Vagina (tissue), 2 donors: Measurements from ENCODE around the gene CMSS1. TPM values are rescaled to one million over a fixed set of nuclear protein-coding genes. Genes with fewer than 3 reads are reported as not detected.

Experiments
- DNase-seq, 2 donors: peaks; one replicate each; pipeline ENCODE4 v3.0.0-alpha.2; 2017; ENCODE audit errors: extremely low spot score in 2 of 2
- H3K27ac ChIP-seq: fragments of 200-600 bp; sonication (generic); one replicate; pipeline ENCODE4 v1.5.1; 2019
- H3K27me3 ChIP-seq: fragments of 200-600 bp; sonication (generic); one replicate; pipeline ENCODE4 v1.5.1; 2019
- H3K36me3 ChIP-seq, 2 donors: fragments of 200-600 bp; sonication (generic); one replicate each; pipeline ENCODE4 v1.5.1; 2017 to 2019
- H3K4me1 ChIP-seq: fragments of 200-600 bp; sonication (generic); one replicate; pipeline ENCODE4 v1.5.1; 2019
- H3K4me3 ChIP-seq, 2 donors: fragments of 200-600 bp; sonication (generic); 1 replicate in 1 of 2; 2 replicates in 1 of 2; pipeline ENCODE4 v1.5.1; 2016 to 2019
- H3K9me3 ChIP-seq: fragments of 200-600 bp; sonication (generic); one replicate; pipeline ENCODE4 v1.5.1; 2019
- CTCF ChIP-seq, 3 experiments: fragments of 450-650 bp in 2 of 3; fragments of 200-600 bp in 1 of 3; sonication (generic) in 1 of 3; IDR thresholded peaks; one replicate each; pipeline ENCODE4 v1.5.1; 2017 to 2019; ENCODE audit warnings: antibody characterized with exemption in 3 of 3, mild to moderate bottlenecking in 2 of 3, moderate library complexity in 2 of 3
- POLR2A ChIP-seq, 2 donors: fragments of 450-650 bp; IDR thresholded peaks; one replicate each; pipeline ENCODE4 v1.6.1; 2017; ENCODE audit warnings: antibody characterized with exemption in 2 of 2, mild to moderate bottlenecking in 2 of 2, moderate library complexity in 2 of 2
- POLR2AphosphoS5 ChIP-seq, 2 donors: sonication (generic); formaldehyde crosslinking; IDR thresholded peaks; one replicate each; pipeline ENCODE4 v1.9.0; 2017; ENCODE audit warnings: antibody characterized with exemption in 2 of 2, mild to moderate bottlenecking in 2 of 2, low read depth in 1 of 2; ENCODE audit not compliant: insufficient read depth in 1 of 2
- intact Hi-C: fragments of 100-400 bp; cut with DNase I; formaldehyde crosslinking; loops from one replicate; pipeline ENCODE4 v1.15.1; 2023
- total RNA-seq: library from RNA; depleted of rRNA; stranded (reverse); fragments of >200 nt; gene quantifications from one replicate; pipeline ENCODE4 v1.2.3, GENCODE V29; 2016

The CMSS1 gene
- total RNA-seq, 1 donor from 2014 or later: 21.4 TPM

DNA sequence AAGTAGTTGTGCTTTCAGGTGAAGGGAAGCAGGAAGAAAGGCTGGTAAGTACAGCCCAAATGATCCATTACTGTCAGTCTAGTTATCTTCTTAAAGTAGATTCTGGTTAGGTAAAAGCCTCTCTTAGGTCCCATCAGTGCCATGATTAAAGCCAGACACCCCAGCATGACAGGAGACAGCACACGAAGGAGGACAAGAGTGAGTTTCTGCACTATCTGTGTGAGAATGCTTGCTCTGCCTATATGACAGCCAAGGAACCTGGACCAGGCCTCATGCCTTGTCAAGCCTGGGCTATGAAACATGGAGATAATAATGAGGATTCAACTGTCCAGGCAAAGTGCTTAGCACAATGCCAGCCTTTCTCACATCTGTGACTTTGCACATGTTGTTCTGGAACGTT, 310.1 kb downstream of the CMSS1 start:
- TF ChIP-seq POLR2AphosphoS5 (IDR thresholded peaks at IDR 0.05; ENCODE audit: insufficient read depth in 1 of 2, low read depth in 1 of 2): no peak
- TF ChIP-seq CTCF (IDR thresholded peaks at IDR 0.05): no peak
- TF ChIP-seq POLR2A (IDR thresholded peaks at IDR 0.05): no peak
- H3K27me3 ChIP-seq: no peaks in the 10 kb centered on the region
- H3K9me3 ChIP-seq: no peaks in the 10 kb centered on the region
- DNase-seq: no peak
- no peak overlapping the region for H3K4me3 ChIP-seq
- no peaks in the 10 kb centered on the region for H3K36me3 ChIP-seq
- no peak overlapping the region for H3K27ac ChIP-seq
- no peaks in the 10 kb centered on the region for H3K4me1 ChIP-seq
- intact Hi-C loops: no loop called here

- intact Hi-C loops: no loop called here
- H3K36me3 ChIP-seq: no peaks in the 10 kb centered on the region
- DNase-seq: no peak
- no peak overlapping the region for H3K27ac ChIP-seq
- no peaks in the 10 kb centered on the region for H3K27me3 ChIP-seq
- no peaks in the 10 kb centered on the region for H3K9me3 ChIP-seq
- H3K4me1 ChIP-seq: no peaks in the 10 kb centered on the region
- no peak overlapping the region for H3K4me3 ChIP-seq
- TF ChIP-seq POLR2AphosphoS5 (IDR thresholded peaks at IDR 0.05; ENCODE audit: insufficient read depth in 1 of 2, low read depth in 1 of 2): no peak
- TF ChIP-seq POLR2A (IDR thresholded peaks at IDR 0.05): no peak
- no peak for TF ChIP-seq CTCF (IDR thresholded peaks at IDR 0.05)
Measured at GRCh38 chr3:100128565-100128964, 310.9 kb downstream of the CMSS1 start.

DNA sequence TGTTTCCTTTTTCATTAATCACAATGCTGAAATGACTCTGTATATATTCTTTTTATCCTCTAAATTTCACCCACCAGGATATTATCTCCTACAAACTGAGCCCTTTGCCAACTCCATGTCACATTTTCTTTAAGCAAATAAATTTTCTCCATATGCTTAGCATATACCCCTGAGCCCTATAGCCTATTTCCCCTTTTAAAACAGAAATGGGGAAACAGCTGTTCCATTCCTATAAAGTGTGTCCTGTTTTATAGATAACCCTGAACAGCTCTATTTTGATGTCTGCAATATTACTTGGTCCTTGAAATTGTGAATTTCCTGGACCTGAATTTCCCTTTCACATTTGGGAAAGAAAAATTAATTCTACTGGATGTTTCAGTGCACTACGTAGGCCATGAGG, 312.3 kb downstream of the CMSS1 start:
- Histone ChIP-seq H3K4me3 (no peak overlapping the region), H3K36me3 (no peaks in the 10 kb centered on the region), H3K4me1 (no peaks in the 10 kb centered on the region), H3K27me3 (no peaks in the 10 kb centered on the region), H3K9me3 (no peaks in the 10 kb centered on the region), H3K27ac (no peak overlapping the region)
- no peak for DNase-seq
- TF ChIP-seq POLR2A (IDR thresholded peaks at IDR 0.05) (no peak), CTCF (IDR thresholded peaks at IDR 0.05) (no peak), POLR2AphosphoS5 (IDR thresholded peaks at IDR 0.05; ENCODE audit: insufficient read depth in 1 of 2, low read depth in 1 of 2) (no peak)
- intact Hi-C loops: no loop called here

GRCh38 chr3:100131241-100131640, 313.6 kb downstream of the CMSS1 start:
- no peaks in the 10 kb centered on the region for H3K9me3 ChIP-seq
- intact Hi-C loops: no loop called here
- TF ChIP-seq POLR2AphosphoS5 (IDR thresholded peaks at IDR 0.05; ENCODE audit: insufficient read depth in 1 of 2, low read depth in 1 of 2): no peak
- no peak for TF ChIP-seq POLR2A (IDR thresholded peaks at IDR 0.05)
- no peak for TF ChIP-seq CTCF (IDR thresholded peaks at IDR 0.05)
- no peak overlapping the region for H3K4me3 ChIP-seq
- H3K27me3 ChIP-seq: no peaks in the 10 kb centered on the region
- no peaks in the 10 kb centered on the region for H3K36me3 ChIP-seq
- no peak for DNase-seq
- H3K4me1 ChIP-seq: no peaks in the 10 kb centered on the region
- H3K27ac ChIP-seq: no peak overlapping the region

DNA sequence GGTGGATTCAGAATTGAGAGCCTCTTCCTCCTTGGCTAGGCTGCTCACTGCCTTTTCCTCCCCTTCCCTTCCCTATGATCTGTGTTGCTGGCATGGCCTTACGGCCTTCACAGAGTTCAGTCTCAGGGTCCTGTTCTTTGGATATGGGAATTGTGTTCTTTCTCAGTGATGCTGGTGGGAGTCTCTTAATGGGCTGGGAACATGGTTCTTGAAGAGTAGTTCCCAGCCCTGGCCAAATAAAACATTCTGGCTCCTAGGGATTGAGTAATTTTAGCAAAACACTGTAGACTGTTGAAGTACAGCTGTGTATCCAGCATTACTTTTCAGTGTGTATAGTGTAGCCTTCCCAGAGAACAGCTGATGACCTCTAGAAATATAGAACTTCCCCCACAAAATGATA, 319.3 kb downstream of the CMSS1 start:
- intact Hi-C loops: no loop called here
- Histone ChIP-seq H3K4me1 (no peaks in the 10 kb centered on the region), H3K27ac (no peak overlapping the region), H3K9me3 (no peaks in the 10 kb centered on the region), H3K36me3 (no peaks in the 10 kb centered on the region), H3K4me3 (no peak overlapping the region), H3K27me3 (no peaks in the 10 kb centered on the region)
- no peak for TF ChIP-seq POLR2A (IDR thresholded peaks at IDR 0.05)
- no peak for TF ChIP-seq CTCF (IDR thresholded peaks at IDR 0.05)
- peak in 1 of 2 donors; percentile 13 for TF ChIP-seq POLR2AphosphoS5 (IDR thresholded peaks at IDR 0.05; ENCODE audit: insufficient read depth in 1 of 2, low read depth in 1 of 2)
- no peak for DNase-seq
